DND-41 (cell line): Measurements from ENCODE around the gene PRM3.
"Not testable (repeated sequence)": the region's sequence is repeated elsewhere in the genome, so short reads cannot be mapped to it uniquely, and the experiment has no call there.

ENCODE experiments used
- ATAC-seq: fragments of 200-7000 bp; cut with Tn5 transposase; 3 replicates; pipeline ENCODE4 v1.9.1; 2021; ENCODE audit warnings: low read depth; ENCODE audit not compliant: insufficient read depth
- DNase-seq: peaks from one replicate; pipeline ENCODE4 v3.0.0-alpha.2; 2020
- H2AFZ ChIP-seq: 2 replicates; pipeline ENCODE4 v1.6.0; 2012; ENCODE audit warnings: low read depth, low read length
- H3K27ac ChIP-seq: 2 replicates; pipeline ENCODE4 v1.5.1; 2012; ENCODE audit warnings: low read length, inconsistent platforms
- H3K27me3 ChIP-seq: fragments of 200-600 bp; sonication (generic); 2 replicates; pipeline ENCODE4 v1.6.0; 2012; ENCODE audit warnings: low read length, mild to moderate bottlenecking, inconsistent platforms; ENCODE audit not compliant: insufficient read depth, poor library complexity
- H3K36me3 ChIP-seq: 2 replicates; pipeline ENCODE4 v1.5.1; 2012; ENCODE audit warnings: low read length, inconsistent platforms; ENCODE audit not compliant: insufficient read depth
- H3K4me1 ChIP-seq: 2 replicates; pipeline ENCODE4 v1.5.1; 2012; ENCODE audit warnings: mild to moderate bottlenecking, low read length; ENCODE audit not compliant: insufficient read depth
- H3K4me2 ChIP-seq: 2 replicates; pipeline ENCODE4 v1.6.0; 2012; ENCODE audit warnings: mild to moderate bottlenecking, moderate library complexity, low read length, inconsistent platforms; ENCODE audit not compliant: insufficient read depth
- H3K4me3 ChIP-seq, 2 experiments: fragments of 200-600 bp in 1 of 2; shearing (Covaris generic) in 1 of 2; 2 replicates each; pipeline ENCODE4 v1.5.1; 2012 to 2016; ENCODE audit warnings: inconsistent platforms in 2 of 2, low read length in 2 of 2, mild to moderate bottlenecking in 2 of 2, low read depth in 1 of 2, moderate library complexity in 1 of 2
- H3K79me2 ChIP-seq: 2 replicates; pipeline ENCODE4 v1.6.0; 2012; ENCODE audit warnings: low read length, inconsistent platforms; ENCODE audit not compliant: insufficient read depth
- H3K9ac ChIP-seq: 2 replicates; pipeline ENCODE4 v1.6.0; 2012; ENCODE audit warnings: low read depth, mild to moderate bottlenecking, inconsistent platforms, low read length, moderate library complexity
- H3K9me3 ChIP-seq: 2 replicates; pipeline ENCODE4 v1.5.1; 2012; ENCODE audit warnings: low read length, moderate library complexity, mild to moderate bottlenecking, inconsistent platforms; ENCODE audit not compliant: insufficient read depth, severe bottlenecking
- H4K20me1 ChIP-seq: 2 replicates; pipeline ENCODE4 v1.6.0; 2012; ENCODE audit warnings: low read length; ENCODE audit not compliant: insufficient read depth
- EZH2 ChIP-seq: IDR thresholded peaks from 3 replicates; pipeline ENCODE4 v1.6.1; 2012; ENCODE audit warnings: borderline replicate concordance, low read depth, mild to moderate bottlenecking, moderate library complexity, low read length, inconsistent platforms; ENCODE audit not compliant: severe bottlenecking
- TF ChIP-seq, protein P1 (sequence below): IDR thresholded peaks from 2 replicates; pipeline ENCODE4 v1.5.1; 2012; ENCODE audit warnings: borderline replicate concordance, low read length, moderate library complexity, mild to moderate bottlenecking; ENCODE audit not compliant: poor library complexity, severe bottlenecking; ENCODE audit errors: extremely low read depth

The PRM3 gene

DNA sequence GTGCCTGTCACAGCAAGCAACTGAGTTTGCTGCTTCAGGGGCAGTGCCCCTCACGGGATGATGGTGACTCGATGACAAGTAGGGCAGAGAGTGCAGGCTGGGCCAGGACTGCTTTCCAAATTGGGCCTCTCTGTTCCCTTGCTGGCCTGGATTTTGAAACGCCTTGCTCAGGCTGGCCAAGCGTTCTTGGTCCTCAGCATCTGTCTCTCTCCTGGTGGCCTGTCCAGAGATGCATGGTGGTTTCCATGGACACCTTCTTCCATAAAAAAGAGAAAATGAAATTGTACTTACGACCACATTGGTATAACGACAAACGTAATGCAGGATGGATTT lies 27.1 kb upstream of the PRM3 start:
- H3K4me1 ChIP-seq = peaks cover 55% of the 10 kb centered on the region
- TF ChIP-seq, protein P1, sequence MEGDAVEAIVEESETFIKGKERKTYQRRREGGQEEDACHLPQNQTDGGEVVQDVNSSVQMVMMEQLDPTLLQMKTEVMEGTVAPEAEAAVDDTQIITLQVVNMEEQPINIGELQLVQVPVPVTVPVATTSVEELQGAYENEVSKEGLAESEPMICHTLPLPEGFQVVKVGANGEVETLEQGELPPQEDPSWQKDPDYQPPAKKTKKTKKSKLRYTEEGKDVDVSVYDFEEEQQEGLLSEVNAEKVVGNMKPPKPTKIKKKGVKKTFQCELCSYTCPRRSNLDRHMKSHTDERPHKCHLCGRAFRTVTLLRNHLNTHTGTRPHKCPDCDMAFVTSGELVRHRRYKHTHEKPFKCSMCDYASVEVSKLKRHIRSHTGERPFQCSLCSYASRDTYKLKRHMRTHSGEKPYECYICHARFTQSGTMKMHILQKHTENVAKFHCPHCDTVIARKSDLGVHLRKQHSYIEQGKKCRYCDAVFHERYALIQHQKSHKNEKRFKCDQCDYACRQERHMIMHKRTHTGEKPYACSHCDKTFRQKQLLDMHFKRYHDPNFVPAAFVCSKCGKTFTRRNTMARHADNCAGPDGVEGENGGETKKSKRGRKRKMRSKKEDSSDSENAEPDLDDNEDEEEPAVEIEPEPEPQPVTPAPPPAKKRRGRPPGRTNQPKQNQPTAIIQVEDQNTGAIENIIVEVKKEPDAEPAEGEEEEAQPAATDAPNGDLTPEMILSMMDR = no peak
- no peak for TF ChIP-seq EZH2

DNA sequence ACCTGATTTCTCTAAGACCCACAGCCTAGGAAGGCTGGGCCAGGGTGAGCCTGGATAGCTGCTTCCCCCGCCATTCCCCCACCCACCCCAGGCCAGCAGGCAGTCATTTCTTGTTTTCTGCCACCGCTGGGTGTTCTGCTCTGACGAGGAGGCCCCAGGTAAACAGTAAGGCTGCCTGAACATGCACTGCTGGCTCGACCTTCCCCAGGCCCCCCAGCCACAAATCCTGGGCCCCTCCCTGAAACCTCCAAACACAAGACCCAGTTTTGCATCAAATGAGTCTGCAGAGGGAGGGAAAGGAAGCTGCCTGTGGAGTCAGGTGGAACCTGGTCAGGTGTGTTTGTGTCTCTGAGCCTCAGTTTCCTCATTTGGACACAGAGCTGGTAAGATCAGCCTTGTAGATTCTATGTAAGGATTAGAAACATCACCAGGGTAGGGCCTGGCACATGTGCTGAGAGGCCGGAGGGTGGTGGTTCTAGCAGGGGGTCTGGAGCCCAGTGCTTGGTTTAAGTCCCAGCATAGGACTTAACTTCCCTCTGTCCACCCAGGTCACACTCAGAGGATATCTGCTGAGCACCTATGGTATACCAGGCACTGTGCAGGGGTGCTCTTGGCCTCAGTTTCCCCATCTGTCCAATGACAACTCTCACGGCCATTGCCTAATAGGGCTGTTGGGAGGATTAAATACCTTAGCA lies 26.6 kb upstream of the PRM3 start:
- no peaks in the 10 kb centered on the region for H3K79me2 ChIP-seq
- H3K9me3 ChIP-seq = no peaks in the 10 kb centered on the region
- no peak overlapping the region for H3K4me3 ChIP-seq
- H3K27ac ChIP-seq = 0 out of 2 replicates have a peak overlapping the region, but pooled peaks have one; percentile 53
- H3K27me3 ChIP-seq = no peaks in the 10 kb centered on the region
- peaks cover 55% of the 10 kb centered on the region for H3K4me1 ChIP-seq
- no peak overlapping the region for H2AFZ ChIP-seq
- no peak overlapping the region for H3K4me2 ChIP-seq
- peaks cover 3% of the 10 kb centered on the region; the same call in 1 of the 2 replicates for H4K20me1 ChIP-seq
- H3K36me3 ChIP-seq = no peaks in the 10 kb centered on the region
- ATAC-seq (no peak), DNase-seq (no peak)
- no peak for TF ChIP-seq EZH2
- TF ChIP-seq, protein P1 = no peak
- H3K9ac ChIP-seq = no peak overlapping the region

More for the DNA sequence above, 27.1 kb upstream of the PRM3 start:
- Histone ChIP-seq H4K20me1 (peaks cover 3% of the 10 kb centered on the region; the same call in 1 of the 2 replicates), H3K9ac (no peak overlapping the region), H3K4me3 (no peak overlapping the region), H3K79me2 (no peaks in the 10 kb centered on the region), H3K36me3 (no peaks in the 10 kb centered on the region), H3K27ac (no peak overlapping the region), H2AFZ (no peak overlapping the region), H3K27me3 (no peaks in the 10 kb centered on the region), H3K4me2 (no peak overlapping the region), H3K9me3 (no peaks in the 10 kb centered on the region)
- DNase-seq (no peak), ATAC-seq (no peak)

DNA sequence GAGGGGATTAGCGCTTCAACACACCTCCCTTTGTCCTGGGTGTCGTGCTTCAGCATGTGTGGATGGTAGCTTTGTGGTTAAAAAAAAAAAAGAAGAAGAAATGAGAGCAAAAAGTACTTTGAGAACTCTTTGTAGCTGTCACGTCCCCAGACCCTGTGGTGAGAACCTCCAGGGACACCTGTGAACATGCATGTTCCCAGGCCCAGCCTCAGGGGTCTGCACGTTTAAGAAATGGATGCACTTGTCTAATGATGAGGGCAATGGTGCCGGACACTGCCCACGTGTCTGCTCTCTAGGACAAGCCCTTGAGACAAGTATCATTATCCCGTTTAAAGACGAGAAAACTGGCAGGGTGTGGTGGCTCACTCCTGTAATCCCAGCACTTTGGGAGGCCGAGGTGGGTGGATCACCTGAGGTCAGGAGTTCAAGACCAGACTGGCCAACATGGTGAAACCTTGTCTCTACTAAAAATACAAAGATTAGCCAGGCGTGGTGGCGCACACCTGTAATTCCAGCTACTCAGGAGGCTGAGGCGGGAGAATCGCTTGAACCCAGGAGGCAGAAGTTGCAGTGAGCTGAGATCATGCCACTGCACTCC lies 25.6 kb upstream of the PRM3 start:
- peak overlapping the region; percentile 58; the same call in 1 of the 2 replicates for H3K4me2 ChIP-seq
- not testable (repeated sequence) for H2AFZ ChIP-seq
- peak; percentile 49 for ATAC-seq

DNA sequence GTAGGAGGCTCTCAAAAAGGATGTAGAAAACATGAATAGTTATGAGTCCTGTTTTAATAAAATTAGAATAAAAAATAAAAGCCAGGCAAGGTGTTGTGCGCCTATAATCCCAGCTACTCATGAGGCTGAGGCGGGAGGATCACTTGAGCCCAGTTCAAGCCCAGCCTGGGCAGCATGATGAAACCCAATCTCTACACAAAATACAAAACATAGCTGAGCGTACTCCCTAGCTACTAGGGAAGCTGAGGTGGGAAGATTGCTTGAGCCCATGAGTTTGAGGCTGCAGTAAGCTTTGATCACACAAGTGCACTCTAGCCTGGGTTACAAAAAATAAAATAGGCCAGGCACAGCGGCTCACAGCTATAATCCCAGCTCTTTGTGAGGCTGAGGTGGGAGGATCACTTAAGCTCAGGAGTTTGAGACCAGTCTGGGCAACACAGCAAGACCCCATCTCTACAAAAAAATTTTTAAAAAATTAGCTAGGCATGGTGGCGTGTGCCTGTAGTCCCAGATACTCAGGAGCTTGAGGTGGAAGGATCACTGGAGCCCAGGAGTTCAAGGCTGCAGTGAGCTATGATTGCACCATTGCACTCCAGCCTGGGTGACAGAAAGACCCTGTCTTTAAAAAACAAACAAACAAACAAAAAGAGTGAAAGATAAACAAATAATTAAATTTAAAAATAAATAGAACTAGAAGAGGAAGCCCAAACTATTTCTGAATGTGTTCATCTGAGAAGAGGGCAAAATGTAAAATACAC lies 24.9 kb upstream of the PRM3 start:
- H3K27me3 ChIP-seq = no peaks in the 10 kb centered on the region
- H3K79me2 ChIP-seq = no peaks in the 10 kb centered on the region
- H3K36me3 ChIP-seq = no peaks in the 10 kb centered on the region
- ATAC-seq (peak; percentile 6; the same call in 1 of the 3 replicates), DNase-seq (peak; percentile 33)
- peak overlapping the region; percentile 87 for H3K27ac ChIP-seq
- H3K4me1 ChIP-seq = peaks cover 50% of the 10 kb centered on the region
- H3K9ac ChIP-seq = peak overlapping the region; percentile 51
- H4K20me1 ChIP-seq = peaks cover 3% of the 10 kb centered on the region; the same call in 1 of the 2 replicates
- no peaks in the 10 kb centered on the region for H3K9me3 ChIP-seq
- peak overlapping the region; percentile 58 for H3K4me2 ChIP-seq
- TF ChIP-seq, protein P1 = no peak
- no peak for TF ChIP-seq EZH2
- H3K4me3 ChIP-seq = no peak overlapping the region
- no peak overlapping the region for H2AFZ ChIP-seq

More for the DNA sequence above, 25.6 kb upstream of the PRM3 start:
- H3K9me3 ChIP-seq, H3K79me2 ChIP-seq, H4K20me1 ChIP-seq, H3K27me3 ChIP-seq, H3K4me3 ChIP-seq, H3K36me3 ChIP-seq, H3K9ac ChIP-seq: not testable (repeated sequence)
- Histone ChIP-seq H3K4me1 (peaks cover 55% of the 10 kb centered on the region), H3K27ac (peak overlapping the region; percentile 87)
- peak; percentile 84 for DNase-seq
